Kidney epithelial cell (primary cell): ENCODE data around the gene PACS1. TPM values are rescaled to one million over a fixed set of nuclear protein-coding genes. Genes with fewer than 3 reads are reported as not detected.

ENCODE experiments used
- DNase-seq: peaks from one replicate; pipeline ENCODE4 v3.0.0-alpha.2; 2010; ENCODE audit warnings: low read depth
- H3K27me3 ChIP-seq: 2 replicates; pipeline ENCODE4 v1.6.0; 2011; ENCODE audit warnings: low read length; ENCODE audit not compliant: control insufficient read depth, insufficient read depth
- H3K36me3 ChIP-seq: 2 replicates; pipeline ENCODE4 v1.5.1; 2011; ENCODE audit warnings: low read length; ENCODE audit not compliant: control insufficient read depth, insufficient read depth
- H3K4me3 ChIP-seq: 2 replicates; pipeline ENCODE4 v1.5.1; 2011; ENCODE audit warnings: low read depth, mild to moderate bottlenecking, control low read depth, low read length
- total RNA-seq: library from RNA; depleted of rRNA; stranded (reverse); fragments of >200 nt; gene quantifications from 2 replicates; pipeline ENCODE4 v1.2.3, GENCODE V29; 2015
- TF ChIP-seq, protein P1 (sequence below): IDR thresholded peaks from 2 replicates; pipeline ENCODE4 v1.5.1; 2011; ENCODE audit warnings: mild to moderate bottlenecking, moderate library complexity, low read length, control low read depth, inconsistent platforms; ENCODE audit not compliant: insufficient read depth, poor library complexity, severe bottlenecking

PACS1 gene
- total RNA-seq, 1 donor from 2014 or later, result 29.4 TPM

DNA sequence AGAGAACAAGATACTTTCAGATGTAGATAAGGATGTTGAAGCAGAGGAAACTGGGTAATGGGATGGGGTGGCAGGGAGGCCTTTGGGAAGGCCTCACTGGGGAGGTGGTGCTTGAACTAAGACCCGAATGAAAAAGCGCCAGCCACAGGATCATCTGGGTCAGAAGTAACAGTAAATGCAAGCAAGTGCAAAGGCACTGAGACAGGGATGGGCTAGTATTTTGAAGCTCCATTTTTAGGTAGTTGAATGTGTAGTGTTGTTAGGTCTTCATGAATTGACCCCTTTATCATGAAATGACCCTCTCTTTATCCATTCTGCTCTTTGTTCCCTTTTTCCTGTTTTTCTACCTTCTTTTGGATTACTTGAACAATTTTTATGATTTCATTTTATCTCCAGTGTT, 6.2 kb upstream of the PACS1 start:
- TF ChIP-seq, protein P1, sequence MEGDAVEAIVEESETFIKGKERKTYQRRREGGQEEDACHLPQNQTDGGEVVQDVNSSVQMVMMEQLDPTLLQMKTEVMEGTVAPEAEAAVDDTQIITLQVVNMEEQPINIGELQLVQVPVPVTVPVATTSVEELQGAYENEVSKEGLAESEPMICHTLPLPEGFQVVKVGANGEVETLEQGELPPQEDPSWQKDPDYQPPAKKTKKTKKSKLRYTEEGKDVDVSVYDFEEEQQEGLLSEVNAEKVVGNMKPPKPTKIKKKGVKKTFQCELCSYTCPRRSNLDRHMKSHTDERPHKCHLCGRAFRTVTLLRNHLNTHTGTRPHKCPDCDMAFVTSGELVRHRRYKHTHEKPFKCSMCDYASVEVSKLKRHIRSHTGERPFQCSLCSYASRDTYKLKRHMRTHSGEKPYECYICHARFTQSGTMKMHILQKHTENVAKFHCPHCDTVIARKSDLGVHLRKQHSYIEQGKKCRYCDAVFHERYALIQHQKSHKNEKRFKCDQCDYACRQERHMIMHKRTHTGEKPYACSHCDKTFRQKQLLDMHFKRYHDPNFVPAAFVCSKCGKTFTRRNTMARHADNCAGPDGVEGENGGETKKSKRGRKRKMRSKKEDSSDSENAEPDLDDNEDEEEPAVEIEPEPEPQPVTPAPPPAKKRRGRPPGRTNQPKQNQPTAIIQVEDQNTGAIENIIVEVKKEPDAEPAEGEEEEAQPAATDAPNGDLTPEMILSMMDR, result no peak
- no peak overlapping the region for H3K4me3 ChIP-seq
- no peaks in the 10 kb centered on the region for H3K27me3 ChIP-seq
- H3K36me3 ChIP-seq, result peaks cover 7% of the 10 kb centered on the region
- no peak for DNase-seq

DNA sequence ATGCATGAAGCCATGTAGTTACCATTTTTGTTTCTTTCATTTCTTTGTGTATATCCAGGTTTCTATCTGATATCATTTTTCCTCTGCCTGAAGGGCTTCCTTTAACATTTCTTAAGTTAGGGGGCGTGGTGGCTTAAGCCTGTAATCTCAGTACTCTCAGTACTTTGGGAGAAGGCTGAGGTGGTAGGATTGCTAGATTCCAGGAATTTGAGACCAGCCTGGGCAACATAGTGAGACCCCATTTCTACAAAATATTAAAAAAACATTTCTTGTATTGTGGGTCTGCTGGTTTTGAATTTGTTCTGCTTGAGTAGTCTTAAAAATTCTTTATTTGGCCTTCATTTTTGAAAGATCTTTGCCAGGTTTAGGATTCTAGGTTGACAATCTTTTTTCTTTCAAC, 5.5 kb upstream of the PACS1 start:
- TF ChIP-seq, protein P1, result no peak
- no peak for DNase-seq
- no peaks in the 10 kb centered on the region for H3K27me3 ChIP-seq
- H3K36me3 ChIP-seq, result peaks cover 8% of the 10 kb centered on the region
- H3K4me3 ChIP-seq, result no peak overlapping the region

DNA sequence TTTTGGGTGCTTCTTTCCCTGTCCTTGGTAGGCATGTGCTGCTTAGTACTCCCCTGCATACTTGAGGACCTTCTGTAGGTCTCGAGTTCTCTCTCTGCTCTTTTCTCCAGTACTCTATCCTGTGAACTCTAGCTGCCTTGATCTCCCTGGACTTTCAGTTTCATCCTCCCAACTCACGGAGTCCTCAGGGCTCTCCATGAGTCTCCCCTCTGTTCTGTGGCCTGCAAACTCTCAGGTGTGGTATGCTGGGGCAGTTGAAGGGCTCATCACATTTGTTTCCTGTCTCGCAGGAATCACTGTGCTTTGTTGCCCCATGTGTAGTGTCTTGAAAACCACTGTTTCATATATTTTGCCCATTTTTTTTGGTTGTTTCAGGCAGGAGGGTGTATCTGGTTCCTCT, 3.3 kb upstream of the PACS1 start:
- H3K36me3 ChIP-seq, result peaks cover 6% of the 10 kb centered on the region
- H3K4me3 ChIP-seq, result no peak overlapping the region
- H3K27me3 ChIP-seq, result no peaks in the 10 kb centered on the region
- DNase-seq, result no peak
- TF ChIP-seq, protein P1, result no peak

DNA sequence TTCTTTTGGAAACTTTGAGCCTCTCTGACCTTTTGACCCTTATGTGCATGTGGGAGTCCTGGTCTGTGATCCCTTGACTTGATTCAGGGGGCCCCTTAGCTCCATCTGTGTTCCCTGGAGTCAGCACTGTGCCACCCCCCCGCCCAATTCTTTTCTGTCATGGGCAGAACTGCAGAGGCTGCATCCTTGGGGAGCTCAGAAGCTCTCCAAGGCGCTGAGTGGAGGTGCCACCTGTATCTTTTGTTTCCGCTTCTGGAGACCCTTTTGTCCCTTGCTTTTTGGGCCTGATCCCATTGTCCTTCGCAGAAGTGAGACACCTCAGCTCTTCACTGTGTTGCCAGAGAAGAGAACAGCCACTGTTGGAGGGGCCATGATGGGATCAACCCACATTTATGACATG, 2.4 kb upstream of the PACS1 start:
- no peak for DNase-seq
- TF ChIP-seq, protein P1, result no peak
- H3K27me3 ChIP-seq, result no peaks in the 10 kb centered on the region
- peaks cover 7% of the 10 kb centered on the region for H3K36me3 ChIP-seq
- H3K4me3 ChIP-seq, result no peak overlapping the region

DNA sequence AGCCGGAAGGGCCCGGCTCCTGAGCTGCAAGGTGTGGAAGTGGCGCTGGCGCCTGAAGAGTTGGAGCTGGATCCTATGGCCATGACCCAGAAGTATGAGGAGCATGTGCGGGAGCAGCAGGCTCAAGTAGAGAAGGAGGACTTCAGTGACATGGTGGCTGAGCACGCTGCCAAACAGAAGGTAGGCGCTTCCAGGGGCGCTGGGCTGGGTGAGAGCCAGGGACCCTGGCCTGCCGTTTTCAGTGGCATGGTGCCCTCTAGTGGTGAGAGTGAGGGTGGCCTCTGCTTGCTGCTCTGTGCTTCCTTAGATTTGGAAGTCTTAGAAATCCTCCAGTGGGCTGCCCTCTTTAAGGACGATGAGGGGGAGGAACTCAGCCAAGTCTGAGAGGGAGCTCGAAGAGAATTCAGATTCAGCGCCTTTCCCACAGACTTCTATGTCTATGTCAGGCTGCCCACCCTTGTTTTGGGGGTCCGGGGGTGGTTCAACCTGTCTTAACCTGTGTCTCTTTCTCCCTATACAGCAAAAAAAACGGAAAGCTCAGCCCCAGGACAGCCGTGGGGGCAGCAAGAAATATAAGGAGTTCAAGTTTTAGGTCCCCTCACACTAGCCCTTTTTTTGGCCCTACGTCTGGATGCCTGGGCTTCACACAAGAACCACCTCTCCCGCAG, 1.8 kb upstream of the PACS1 start:
- peaks cover 7% of the 10 kb centered on the region for H3K36me3 ChIP-seq
- TF ChIP-seq, protein P1, result peak; percentile 95
- DNase-seq, result no peak
- H3K4me3 ChIP-seq, result no peak overlapping the region
- no peaks in the 10 kb centered on the region for H3K27me3 ChIP-seq

DNA sequence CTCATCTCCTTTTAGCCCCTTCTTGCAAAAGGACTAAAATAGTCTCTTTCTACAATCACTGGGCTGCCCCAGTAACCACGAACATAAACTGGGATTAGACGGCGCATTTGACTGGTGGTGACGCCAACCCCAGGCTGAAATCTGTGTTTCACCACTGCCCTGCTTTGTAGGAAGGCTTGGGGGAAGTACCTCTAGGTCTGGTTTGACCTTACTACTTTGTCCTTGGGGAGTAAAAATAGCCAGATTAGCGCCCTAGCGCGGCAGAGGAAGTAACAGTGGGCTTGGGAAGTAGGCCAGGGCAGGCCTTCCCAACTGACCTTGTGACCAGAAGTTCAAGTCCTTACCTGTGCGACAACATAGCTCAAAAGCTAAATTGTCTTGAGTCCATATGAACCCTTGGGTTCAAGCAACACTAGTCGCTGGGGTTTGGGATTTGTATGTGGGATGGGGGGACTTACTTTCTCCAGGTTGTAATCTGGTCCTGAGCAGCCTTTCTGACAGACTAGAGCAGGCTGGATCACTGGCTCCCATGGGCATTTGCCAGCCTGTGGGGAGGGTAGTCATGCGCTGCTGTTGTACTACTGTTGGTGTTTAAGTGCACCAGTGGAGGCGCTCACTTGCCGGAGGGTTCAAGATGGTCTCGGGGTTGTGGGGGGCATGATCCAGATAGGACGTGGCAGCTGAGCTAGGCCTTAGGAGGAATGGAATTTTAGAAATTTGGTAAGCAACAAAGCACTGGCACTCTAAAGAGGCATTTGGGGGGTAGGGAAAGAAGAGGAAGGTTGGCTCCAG, 953 bp upstream of the PACS1 start:
- peaks cover 4% of the 10 kb centered on the region for H3K36me3 ChIP-seq

More for the DNA sequence above, 953 bp upstream of the PACS1 start:
- TF ChIP-seq, protein P1, result peak; percentile 31
- H3K4me3 ChIP-seq, result peak overlapping the region; percentile 79
- H3K27me3 ChIP-seq, result no peaks in the 10 kb centered on the region
- no peak for DNase-seq
